ENCODE results near the gene EIF4E3.

Gene EIF4E3

DNA sequence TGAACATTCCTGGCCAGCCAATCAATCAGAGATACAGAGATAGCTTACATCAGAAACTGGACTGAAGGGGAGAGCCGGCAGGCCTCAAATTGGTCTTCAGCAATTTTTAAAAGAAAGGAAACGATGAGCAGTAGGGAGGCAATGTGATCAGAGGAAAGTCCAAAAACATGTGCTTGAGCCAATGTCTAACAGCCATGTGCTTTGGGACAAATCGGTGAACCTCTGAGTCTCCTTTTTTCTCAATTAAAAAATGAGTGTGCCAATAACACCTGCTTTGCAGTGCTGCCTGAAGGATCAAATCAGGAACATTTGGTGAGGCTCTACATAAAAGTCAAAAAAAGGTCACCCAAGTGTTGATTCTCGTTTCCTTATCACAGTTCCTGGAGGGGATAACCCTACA is 7.4 kb upstream of the EIF4E3 start:
- ATAC-seq = no peak
- TF ChIP-seq, protein P1, sequence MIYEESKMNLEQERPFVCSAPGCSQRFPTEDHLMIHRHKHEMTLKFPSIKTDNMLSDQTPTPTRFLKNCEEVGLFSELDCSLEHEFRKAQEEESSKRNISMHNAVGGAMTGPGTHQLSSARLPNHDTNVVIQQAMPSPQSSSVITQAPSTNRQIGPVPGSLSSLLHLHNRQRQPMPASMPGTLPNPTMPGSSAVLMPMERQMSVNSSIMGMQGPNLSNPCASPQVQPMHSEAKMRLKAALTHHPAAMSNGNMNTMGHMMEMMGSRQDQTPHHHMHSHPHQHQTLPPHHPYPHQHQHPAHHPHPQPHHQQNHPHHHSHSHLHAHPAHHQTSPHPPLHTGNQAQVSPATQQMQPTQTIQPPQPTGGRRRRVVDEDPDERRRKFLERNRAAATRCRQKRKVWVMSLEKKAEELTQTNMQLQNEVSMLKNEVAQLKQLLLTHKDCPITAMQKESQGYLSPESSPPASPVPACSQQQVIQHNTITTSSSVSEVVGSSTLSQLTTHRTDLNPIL (CRISPR knock-in tag; IDR thresholded peaks at IDR 0.05; ENCODE audit: low read depth) = no peak
- TF ChIP-seq TOX (CRISPR knock-in tag; IDR thresholded peaks at IDR 0.05; ENCODE audit: borderline replicate concordance) = no peak
- TF ChIP-seq PPARA (CRISPR knock-in tag; IDR thresholded peaks at IDR 0.05; ENCODE audit: borderline replicate concordance) = no peak
- no peak for TF ChIP-seq ZNF70 (CRISPR knock-in tag; IDR thresholded peaks at IDR 0.05)
- TF ChIP-seq ZC3H10 (CRISPR knock-in tag; IDR thresholded peaks at IDR 0.05) = no peak
- TF ChIP-seq ZFP3 (CRISPR knock-in tag; IDR thresholded peaks at IDR 0.05) = no peak
- no peak for TF ChIP-seq ISL1 (CRISPR knock-in tag; IDR thresholded peaks at IDR 0.05)
- TF ChIP-seq ESRRG (CRISPR knock-in tag; IDR thresholded peaks at IDR 0.05) = no peak
- TF ChIP-seq, protein P2, sequence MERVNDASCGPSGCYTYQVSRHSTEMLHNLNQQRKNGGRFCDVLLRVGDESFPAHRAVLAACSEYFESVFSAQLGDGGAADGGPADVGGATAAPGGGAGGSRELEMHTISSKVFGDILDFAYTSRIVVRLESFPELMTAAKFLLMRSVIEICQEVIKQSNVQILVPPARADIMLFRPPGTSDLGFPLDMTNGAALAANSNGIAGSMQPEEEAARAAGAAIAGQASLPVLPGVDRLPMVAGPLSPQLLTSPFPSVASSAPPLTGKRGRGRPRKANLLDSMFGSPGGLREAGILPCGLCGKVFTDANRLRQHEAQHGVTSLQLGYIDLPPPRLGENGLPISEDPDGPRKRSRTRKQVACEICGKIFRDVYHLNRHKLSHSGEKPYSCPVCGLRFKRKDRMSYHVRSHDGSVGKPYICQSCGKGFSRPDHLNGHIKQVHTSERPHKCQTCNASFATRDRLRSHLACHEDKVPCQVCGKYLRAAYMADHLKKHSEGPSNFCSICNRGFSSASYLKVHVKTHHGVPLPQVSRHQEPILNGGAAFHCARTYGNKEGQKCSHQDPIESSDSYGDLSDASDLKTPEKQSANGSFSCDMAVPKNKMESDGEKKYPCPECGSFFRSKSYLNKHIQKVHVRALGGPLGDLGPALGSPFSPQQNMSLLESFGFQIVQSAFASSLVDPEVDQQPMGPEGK (CRISPR knock-in tag; IDR thresholded peaks at IDR 0.05; ENCODE audit: borderline replicate concordance) = no peak
- TF ChIP-seq CSDC2 (CRISPR knock-in tag; IDR thresholded peaks at IDR 0.05) = no peak
- no peak for TF ChIP-seq OSR1 (CRISPR knock-in tag; IDR thresholded peaks at IDR 0.05)
- no peak for TF ChIP-seq GLIS3 (CRISPR knock-in tag; IDR thresholded peaks at IDR 0.05)

DNA sequence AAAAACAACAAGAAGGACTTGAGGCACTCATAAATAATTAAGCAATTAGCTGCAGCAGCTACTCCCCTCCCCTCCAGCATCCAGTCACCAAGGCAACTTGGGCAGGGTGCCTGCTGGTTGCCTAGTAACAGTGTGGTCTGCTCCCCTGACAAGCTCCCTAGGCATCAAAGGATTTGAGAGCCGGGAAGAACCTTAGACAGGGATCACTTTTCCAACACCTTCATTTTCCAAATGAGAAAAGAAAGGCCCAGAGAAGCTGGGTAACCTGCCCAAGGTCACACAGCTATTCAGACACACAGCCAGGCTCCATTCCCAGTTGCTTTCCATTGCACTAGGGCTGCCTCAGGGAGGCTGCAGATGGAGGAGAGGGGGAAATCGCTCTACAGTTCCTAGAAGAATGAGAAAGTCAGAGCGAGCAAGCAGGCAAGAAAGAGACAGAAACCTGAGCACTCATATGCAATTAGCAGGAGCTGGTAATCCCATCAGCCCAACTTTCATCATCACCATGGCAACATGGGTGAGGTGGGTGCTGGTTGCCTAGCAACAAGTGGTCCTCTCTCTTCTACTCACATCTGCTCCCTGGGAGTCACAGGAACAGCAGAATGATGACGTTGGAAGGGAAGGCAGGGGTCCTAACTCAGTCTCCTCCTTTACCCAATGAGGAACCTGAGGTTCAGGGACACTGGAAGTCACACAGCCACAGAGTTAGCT is 3.6 kb upstream of the EIF4E3 start:
- ATAC-seq = no peak
- TF ChIP-seq GLIS3 (CRISPR knock-in tag; IDR thresholded peaks at IDR 0.05) (no peak), ZFP3 (CRISPR knock-in tag; IDR thresholded peaks at IDR 0.05) (no peak), ZFP30 (CRISPR knock-in tag; IDR thresholded peaks at IDR 0.05) (no peak), RARB (CRISPR knock-in tag; IDR thresholded peaks at IDR 0.05) (no peak), BACH2 (CRISPR knock-in tag; IDR thresholded peaks at IDR 0.05; ENCODE audit: borderline replicate concordance) (no peak), ZC3H10 (CRISPR knock-in tag; IDR thresholded peaks at IDR 0.05) (no peak), SNAI2 (CRISPR knock-in tag; IDR thresholded peaks at IDR 0.05) (no peak), ESRRG (CRISPR knock-in tag; IDR thresholded peaks at IDR 0.05) (no peak), ISL1 (CRISPR knock-in tag; IDR thresholded peaks at IDR 0.05) (no peak), PPARA (CRISPR knock-in tag; IDR thresholded peaks at IDR 0.05; ENCODE audit: borderline replicate concordance) (no peak), ZNF8 (CRISPR knock-in tag; IDR thresholded peaks at IDR 0.05) (no peak), ZNF70 (CRISPR knock-in tag; IDR thresholded peaks at IDR 0.05) (no peak), ARNTL (CRISPR knock-in tag; IDR thresholded peaks at IDR 0.05; ENCODE audit: borderline replicate concordance, low read depth) (no peak), CSDC2 (CRISPR knock-in tag; IDR thresholded peaks at IDR 0.05) (no peak)
- TF ChIP-seq, protein P1 (CRISPR knock-in tag; IDR thresholded peaks at IDR 0.05; ENCODE audit: low read depth) = no peak
- TF ChIP-seq, protein P3, sequence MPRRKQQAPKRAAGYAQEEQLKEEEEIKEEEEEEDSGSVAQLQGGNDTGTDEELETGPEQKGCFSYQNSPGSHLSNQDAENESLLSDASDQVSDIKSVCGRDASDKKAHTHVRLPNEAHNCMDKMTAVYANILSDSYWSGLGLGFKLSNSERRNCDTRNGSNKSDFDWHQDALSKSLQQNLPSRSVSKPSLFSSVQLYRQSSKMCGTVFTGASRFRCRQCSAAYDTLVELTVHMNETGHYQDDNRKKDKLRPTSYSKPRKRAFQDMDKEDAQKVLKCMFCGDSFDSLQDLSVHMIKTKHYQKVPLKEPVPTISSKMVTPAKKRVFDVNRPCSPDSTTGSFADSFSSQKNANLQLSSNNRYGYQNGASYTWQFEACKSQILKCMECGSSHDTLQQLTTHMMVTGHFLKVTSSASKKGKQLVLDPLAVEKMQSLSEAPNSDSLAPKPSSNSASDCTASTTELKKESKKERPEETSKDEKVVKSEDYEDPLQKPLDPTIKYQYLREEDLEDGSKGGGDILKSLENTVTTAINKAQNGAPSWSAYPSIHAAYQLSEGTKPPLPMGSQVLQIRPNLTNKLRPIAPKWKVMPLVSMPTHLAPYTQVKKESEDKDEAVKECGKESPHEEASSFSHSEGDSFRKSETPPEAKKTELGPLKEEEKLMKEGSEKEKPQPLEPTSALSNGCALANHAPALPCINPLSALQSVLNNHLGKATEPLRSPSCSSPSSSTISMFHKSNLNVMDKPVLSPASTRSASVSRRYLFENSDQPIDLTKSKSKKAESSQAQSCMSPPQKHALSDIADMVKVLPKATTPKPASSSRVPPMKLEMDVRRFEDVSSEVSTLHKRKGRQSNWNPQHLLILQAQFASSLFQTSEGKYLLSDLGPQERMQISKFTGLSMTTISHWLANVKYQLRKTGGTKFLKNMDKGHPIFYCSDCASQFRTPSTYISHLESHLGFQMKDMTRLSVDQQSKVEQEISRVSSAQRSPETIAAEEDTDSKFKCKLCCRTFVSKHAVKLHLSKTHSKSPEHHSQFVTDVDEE (CRISPR knock-in tag; IDR thresholded peaks at IDR 0.05) = no peak
- TF ChIP-seq, protein P4, sequence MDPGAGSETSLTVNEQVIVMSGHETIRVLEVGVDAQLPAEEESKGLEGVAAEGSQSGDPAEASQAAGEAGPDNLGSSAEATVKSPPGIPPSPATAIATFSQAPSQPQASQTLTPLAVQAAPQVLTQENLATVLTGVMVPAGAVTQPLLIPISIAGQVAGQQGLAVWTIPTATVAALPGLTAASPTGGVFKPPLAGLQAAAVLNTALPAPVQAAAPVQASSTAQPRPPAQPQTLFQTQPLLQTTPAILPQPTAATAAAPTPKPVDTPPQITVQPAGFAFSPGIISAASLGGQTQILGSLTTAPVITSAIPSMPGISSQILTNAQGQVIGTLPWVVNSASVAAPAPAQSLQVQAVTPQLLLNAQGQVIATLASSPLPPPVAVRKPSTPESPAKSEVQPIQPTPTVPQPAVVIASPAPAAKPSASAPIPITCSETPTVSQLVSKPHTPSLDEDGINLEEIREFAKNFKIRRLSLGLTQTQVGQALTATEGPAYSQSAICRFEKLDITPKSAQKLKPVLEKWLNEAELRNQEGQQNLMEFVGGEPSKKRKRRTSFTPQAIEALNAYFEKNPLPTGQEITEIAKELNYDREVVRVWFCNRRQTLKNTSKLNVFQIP (CRISPR knock-in tag; IDR thresholded peaks at IDR 0.05; ENCODE audit: borderline replicate concordance, low read depth) = no peak
- TF ChIP-seq, protein P2 (CRISPR knock-in tag; IDR thresholded peaks at IDR 0.05; ENCODE audit: borderline replicate concordance) = no peak
